HEK293 (cell line): ENCODE measurements around the gene LRP1.
A peak's percentile ranks its signal among the peaks of the same experiment; 100 is the strongest.

ENCODE experiments used
- BCL6B ChIP-seq: fragments of 450-650 bp; formaldehyde crosslinking; IDR thresholded peaks from 2 replicates; pipeline ENCODE4 v1.5.1; 2017; ENCODE audit warnings: missing biosample characterization, missing genetic modification characterization
- YY1 ChIP-seq: fragments of 450-650 bp; formaldehyde crosslinking; IDR thresholded peaks from 2 replicates; pipeline ENCODE4 v1.5.1; 2018; ENCODE audit warnings: missing biosample characterization, missing genetic modification characterization
- ZIC2 ChIP-seq: fragments of 450-650 bp; formaldehyde crosslinking; IDR thresholded peaks from 2 replicates; pipeline ENCODE4 v1.5.1; 2016; ENCODE audit warnings: missing biosample characterization, missing genetic modification characterization
- ZNF169 ChIP-seq: fragments of 450-650 bp; formaldehyde crosslinking; IDR thresholded peaks from 2 replicates; pipeline ENCODE4 v1.5.1; 2016; ENCODE audit warnings: missing biosample characterization, missing genetic modification characterization
- ZNF292 ChIP-seq: fragments of 450-650 bp; formaldehyde crosslinking; IDR thresholded peaks from 2 replicates; pipeline ENCODE4 v1.5.1; 2016; ENCODE audit warnings: low read depth, missing biosample characterization, missing genetic modification characterization, borderline replicate concordance
- ZNF571 ChIP-seq: fragments of 450-650 bp; formaldehyde crosslinking; IDR thresholded peaks from 2 replicates; pipeline ENCODE4 v1.5.0; 2017; ENCODE audit warnings: missing biosample characterization, missing genetic modification characterization
- ZNF747 ChIP-seq: fragments of 450-650 bp; formaldehyde crosslinking; IDR thresholded peaks from 2 replicates; pipeline ENCODE4 v1.5.1; 2016; ENCODE audit warnings: missing biosample characterization, missing genetic modification characterization
- ZNF843 ChIP-seq: fragments of 450-650 bp; formaldehyde crosslinking; IDR thresholded peaks from 2 replicates; pipeline ENCODE4 v1.5.1; 2016; ENCODE audit warnings: missing biosample characterization, missing genetic modification characterization
- ZSCAN16 ChIP-seq: fragments of 450-650 bp; formaldehyde crosslinking; IDR thresholded peaks from 2 replicates; pipeline ENCODE4 v1.5.1; 2016; ENCODE audit warnings: missing biosample characterization, missing genetic modification characterization
- ZSCAN4 ChIP-seq: fragments of 450-650 bp; formaldehyde crosslinking; IDR thresholded peaks from 2 replicates; pipeline ENCODE4 v1.5.1; 2017; ENCODE audit warnings: missing biosample characterization, missing genetic modification characterization
- TF ChIP-seq, protein P1 (sequence below): fragments of 450-650 bp; formaldehyde crosslinking; IDR thresholded peaks from 2 replicates; pipeline ENCODE4 v1.5.1; 2016; ENCODE audit warnings: missing biosample characterization, missing genetic modification characterization
- TF ChIP-seq, protein P2 (sequence below): IDR thresholded peaks from 2 replicates; pipeline ENCODE4 v1.6.1; 2011; ENCODE audit warnings: mild to moderate bottlenecking, low read depth, low read length, borderline replicate concordance
- TF ChIP-seq, protein P3 (sequence below): fragments of 450-650 bp; formaldehyde crosslinking; IDR thresholded peaks from 2 replicates; pipeline ENCODE4 v1.5.1; 2016; ENCODE audit warnings: missing biosample characterization, missing genetic modification characterization
- TF ChIP-seq, protein P4 (sequence below): fragments of 450-650 bp; formaldehyde crosslinking; IDR thresholded peaks from 2 replicates; pipeline ENCODE4 v1.5.1; 2016; ENCODE audit warnings: missing biosample characterization, missing genetic modification characterization, borderline replicate concordance

The LRP1 gene

GRCh38 chr12:57242691-57243454 is 114.6 kb downstream of the LRP1 start (continued):
- TF ChIP-seq, protein P1, sequence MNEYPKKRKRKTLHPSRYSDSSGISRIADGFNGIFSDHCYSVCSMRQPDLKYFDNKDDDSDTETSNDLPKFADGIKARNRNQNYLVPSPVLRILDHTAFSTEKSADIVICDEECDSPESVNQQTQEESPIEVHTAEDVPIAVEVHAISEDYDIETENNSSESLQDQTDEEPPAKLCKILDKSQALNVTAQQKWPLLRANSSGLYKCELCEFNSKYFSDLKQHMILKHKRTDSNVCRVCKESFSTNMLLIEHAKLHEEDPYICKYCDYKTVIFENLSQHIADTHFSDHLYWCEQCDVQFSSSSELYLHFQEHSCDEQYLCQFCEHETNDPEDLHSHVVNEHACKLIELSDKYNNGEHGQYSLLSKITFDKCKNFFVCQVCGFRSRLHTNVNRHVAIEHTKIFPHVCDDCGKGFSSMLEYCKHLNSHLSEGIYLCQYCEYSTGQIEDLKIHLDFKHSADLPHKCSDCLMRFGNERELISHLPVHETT: peak; percentile 21; the same call in 1 of the 2 replicates
- TF ChIP-seq ZNF292 (tag by site-specific recombination) (no peak), BCL6B (no peak), ZNF169 (tag by site-specific recombination) (no peak), ZNF571 (no peak), ZNF747 (tag by site-specific recombination) (no peak), ZSCAN16 (tag by site-specific recombination) (no peak), YY1 (tag by site-specific recombination) (no peak), ZSCAN4 (tag by site-specific recombination) (no peak), ZIC2 (tag by site-specific recombination) (peak; percentile 8), ZNF843 (tag by site-specific recombination) (no peak)
- TF ChIP-seq, protein P2, sequence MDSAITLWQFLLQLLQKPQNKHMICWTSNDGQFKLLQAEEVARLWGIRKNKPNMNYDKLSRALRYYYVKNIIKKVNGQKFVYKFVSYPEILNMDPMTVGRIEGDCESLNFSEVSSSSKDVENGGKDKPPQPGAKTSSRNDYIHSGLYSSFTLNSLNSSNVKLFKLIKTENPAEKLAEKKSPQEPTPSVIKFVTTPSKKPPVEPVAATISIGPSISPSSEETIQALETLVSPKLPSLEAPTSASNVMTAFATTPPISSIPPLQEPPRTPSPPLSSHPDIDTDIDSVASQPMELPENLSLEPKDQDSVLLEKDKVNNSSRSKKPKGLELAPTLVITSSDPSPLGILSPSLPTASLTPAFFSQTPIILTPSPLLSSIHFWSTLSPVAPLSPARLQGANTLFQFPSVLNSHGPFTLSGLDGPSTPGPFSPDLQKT: no peak
- TF ChIP-seq, protein P3, sequence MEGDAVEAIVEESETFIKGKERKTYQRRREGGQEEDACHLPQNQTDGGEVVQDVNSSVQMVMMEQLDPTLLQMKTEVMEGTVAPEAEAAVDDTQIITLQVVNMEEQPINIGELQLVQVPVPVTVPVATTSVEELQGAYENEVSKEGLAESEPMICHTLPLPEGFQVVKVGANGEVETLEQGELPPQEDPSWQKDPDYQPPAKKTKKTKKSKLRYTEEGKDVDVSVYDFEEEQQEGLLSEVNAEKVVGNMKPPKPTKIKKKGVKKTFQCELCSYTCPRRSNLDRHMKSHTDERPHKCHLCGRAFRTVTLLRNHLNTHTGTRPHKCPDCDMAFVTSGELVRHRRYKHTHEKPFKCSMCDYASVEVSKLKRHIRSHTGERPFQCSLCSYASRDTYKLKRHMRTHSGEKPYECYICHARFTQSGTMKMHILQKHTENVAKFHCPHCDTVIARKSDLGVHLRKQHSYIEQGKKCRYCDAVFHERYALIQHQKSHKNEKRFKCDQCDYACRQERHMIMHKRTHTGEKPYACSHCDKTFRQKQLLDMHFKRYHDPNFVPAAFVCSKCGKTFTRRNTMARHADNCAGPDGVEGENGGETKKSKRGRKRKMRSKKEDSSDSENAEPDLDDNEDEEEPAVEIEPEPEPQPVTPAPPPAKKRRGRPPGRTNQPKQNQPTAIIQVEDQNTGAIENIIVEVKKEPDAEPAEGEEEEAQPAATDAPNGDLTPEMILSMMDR (tag by site-specific recombination): peak; percentile 87
- TF ChIP-seq, protein P4, sequence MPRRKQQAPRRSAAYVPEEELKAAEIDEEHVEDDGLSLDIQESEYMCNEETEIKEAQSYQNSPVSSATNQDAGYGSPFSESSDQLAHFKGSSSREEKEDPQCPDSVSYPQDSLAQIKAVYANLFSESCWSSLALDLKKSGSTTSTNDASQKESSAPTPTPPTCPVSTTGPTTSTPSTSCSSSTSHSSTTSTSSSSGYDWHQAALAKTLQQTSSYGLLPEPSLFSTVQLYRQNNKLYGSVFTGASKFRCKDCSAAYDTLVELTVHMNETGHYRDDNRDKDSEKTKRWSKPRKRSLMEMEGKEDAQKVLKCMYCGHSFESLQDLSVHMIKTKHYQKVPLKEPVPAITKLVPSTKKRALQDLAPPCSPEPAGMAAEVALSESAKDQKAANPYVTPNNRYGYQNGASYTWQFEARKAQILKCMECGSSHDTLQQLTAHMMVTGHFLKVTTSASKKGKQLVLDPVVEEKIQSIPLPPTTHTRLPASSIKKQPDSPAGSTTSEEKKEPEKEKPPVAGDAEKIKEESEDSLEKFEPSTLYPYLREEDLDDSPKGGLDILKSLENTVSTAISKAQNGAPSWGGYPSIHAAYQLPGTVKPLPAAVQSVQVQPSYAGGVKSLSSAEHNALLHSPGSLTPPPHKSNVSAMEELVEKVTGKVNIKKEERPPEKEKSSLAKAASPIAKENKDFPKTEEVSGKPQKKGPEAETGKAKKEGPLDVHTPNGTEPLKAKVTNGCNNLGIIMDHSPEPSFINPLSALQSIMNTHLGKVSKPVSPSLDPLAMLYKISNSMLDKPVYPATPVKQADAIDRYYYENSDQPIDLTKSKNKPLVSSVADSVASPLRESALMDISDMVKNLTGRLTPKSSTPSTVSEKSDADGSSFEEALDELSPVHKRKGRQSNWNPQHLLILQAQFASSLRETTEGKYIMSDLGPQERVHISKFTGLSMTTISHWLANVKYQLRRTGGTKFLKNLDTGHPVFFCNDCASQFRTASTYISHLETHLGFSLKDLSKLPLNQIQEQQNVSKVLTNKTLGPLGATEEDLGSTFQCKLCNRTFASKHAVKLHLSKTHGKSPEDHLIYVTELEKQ (tag by site-specific recombination): no peak
